H9 (cell line): Measurements from ENCODE around the gene PTK6. TPM values are rescaled to one million over a fixed set of nuclear protein-coding genes. Genes with fewer than 3 reads are reported as not detected.

ENCODE experiments used
- DNase-seq: peaks from one replicate; pipeline ENCODE4 v3.0.0-alpha.2; 2017
- H2AFZ ChIP-seq: one replicate; pipeline ENCODE4 v1.6.1; 2013; ENCODE audit warnings: mild to moderate bottlenecking, low read length, control low read depth, moderate library complexity
- H2AK5ac ChIP-seq: 2 replicates; pipeline ENCODE4 v1.6.1; 2013; ENCODE audit warnings: low read length, control low read depth, mixed read lengths; ENCODE audit not compliant: insufficient read length
- H2BK120ac ChIP-seq: one replicate; pipeline ENCODE4 v1.6.1; 2013; ENCODE audit warnings: low read depth, mild to moderate bottlenecking, low read length, control low read depth, inconsistent platforms; ENCODE audit not compliant: poor library complexity, severe bottlenecking
- H2BK12ac ChIP-seq: 2 replicates; pipeline ENCODE4 v1.6.1; 2013; ENCODE audit warnings: low read length, control low read depth, mixed read lengths, low read depth; ENCODE audit not compliant: insufficient read length
- H2BK15ac ChIP-seq: 2 replicates; pipeline ENCODE4 v1.6.1; 2013; ENCODE audit warnings: low read depth, low read length, control low read depth
- H2BK20ac ChIP-seq: one replicate; pipeline ENCODE4 v1.6.1; 2013; ENCODE audit warnings: low read depth, mild to moderate bottlenecking, low read length, control low read depth, inconsistent platforms; ENCODE audit not compliant: poor library complexity, severe bottlenecking
- H2BK5ac ChIP-seq: 2 replicates; pipeline ENCODE4 v1.6.1; 2013; ENCODE audit warnings: low read length, control low read depth, mixed read lengths; ENCODE audit not compliant: insufficient read length
- H3K14ac ChIP-seq: 2 replicates; pipeline ENCODE4 v1.6.1; 2013; ENCODE audit warnings: low read length, control low read depth; ENCODE audit not compliant: insufficient read depth
- H3K18ac ChIP-seq: 2 replicates; pipeline ENCODE4 v1.6.1; 2013; ENCODE audit warnings: low read depth, mild to moderate bottlenecking, mixed read lengths, low read length, control low read depth; ENCODE audit not compliant: insufficient read length
- H3K23ac ChIP-seq: 2 replicates; pipeline ENCODE4 v1.6.1; 2013; ENCODE audit warnings: low read length, control low read depth, mixed read lengths, low read depth; ENCODE audit not compliant: insufficient read length
- H3K23me2 ChIP-seq: 2 replicates; pipeline ENCODE4 v1.6.1; 2013; ENCODE audit warnings: low read depth, mild to moderate bottlenecking, mixed read lengths, low read length, control low read depth; ENCODE audit not compliant: insufficient read length, poor library complexity, severe bottlenecking
- H3K27ac ChIP-seq: 2 replicates; pipeline ENCODE4 v1.5.1; 2013; ENCODE audit warnings: low read length, control low read depth, mixed read lengths, low read depth; ENCODE audit not compliant: insufficient read length
- H3K27me3 ChIP-seq: 2 replicates; pipeline ENCODE4 v1.6.1; 2013; ENCODE audit warnings: low read length, control low read depth, inconsistent platforms; ENCODE audit not compliant: insufficient read depth
- H3K4ac ChIP-seq: 2 replicates; pipeline ENCODE4 v1.6.1; 2013; ENCODE audit warnings: low read depth, mild to moderate bottlenecking, control low read depth, inconsistent platforms, low read length, moderate library complexity
- H3K4me1 ChIP-seq: 2 replicates; pipeline ENCODE4 v1.6.1; 2013; ENCODE audit warnings: low read length, control low read depth, inconsistent platforms; ENCODE audit not compliant: insufficient read depth
- H3K4me2 ChIP-seq: 2 replicates; pipeline ENCODE4 v1.6.1; 2013; ENCODE audit warnings: low read length, control low read depth, mixed read lengths; ENCODE audit not compliant: insufficient read length, insufficient read depth
- H3K56ac ChIP-seq: 2 replicates; pipeline ENCODE4 v1.6.1; 2013; ENCODE audit warnings: low read depth, mild to moderate bottlenecking, mixed read lengths, low read length, control low read depth; ENCODE audit not compliant: insufficient read length
- H3K79me1 ChIP-seq: 2 replicates; pipeline ENCODE4 v1.6.1; 2013; ENCODE audit warnings: low read depth, mild to moderate bottlenecking, moderate library complexity, low read length, control low read depth, inconsistent platforms; ENCODE audit not compliant: insufficient read depth, poor library complexity, severe bottlenecking
- H3K79me2 ChIP-seq: 2 replicates; pipeline ENCODE4 v1.6.1; 2013; ENCODE audit warnings: low read length, control low read depth, inconsistent platforms; ENCODE audit not compliant: insufficient read depth
- H3K9ac ChIP-seq: 2 replicates; pipeline ENCODE4 v1.6.1; 2013; ENCODE audit warnings: low read length, control low read depth, mixed read lengths; ENCODE audit not compliant: insufficient read length; ENCODE audit errors: extremely low read depth
- H3K9me3 ChIP-seq: one replicate; pipeline ENCODE4 v1.6.1; 2013; ENCODE audit warnings: low read depth, low read length, inconsistent platforms; ENCODE audit not compliant: control insufficient read depth
- H3T11ph ChIP-seq: one replicate; pipeline ENCODE4 v1.6.1; 2013; ENCODE audit warnings: mild to moderate bottlenecking, low read length, control low read depth, inconsistent platforms
- H4K20me1 ChIP-seq: one replicate; pipeline ENCODE4 v1.6.1; 2013; ENCODE audit not compliant: control insufficient read depth, insufficient read length, insufficient read depth
- H4K5ac ChIP-seq: 2 replicates; pipeline ENCODE4 v1.6.1; 2013; ENCODE audit warnings: low read depth, mild to moderate bottlenecking, mixed read lengths, low read length, control low read depth; ENCODE audit not compliant: insufficient read length
- H4K8ac ChIP-seq: replicated peaks from 2 replicates; pipeline ENCODE4 v1.6.1; 2013; ENCODE audit warnings: low read length, control low read depth, mixed read lengths, low read depth; ENCODE audit not compliant: insufficient read length
- H4K91ac ChIP-seq: 2 replicates; pipeline ENCODE4 v1.6.1; 2013; ENCODE audit warnings: low read depth, mild to moderate bottlenecking, moderate library complexity, mixed read lengths, low read length, control low read depth; ENCODE audit not compliant: insufficient read length
- H3K27ac Mint-ChIP-seq, 3 experiments: 2 replicates in 2 of 3; 3 replicates in 1 of 3; pipeline ENCODE4 v1.8.0; 2020 to 2021; ENCODE audit warnings: mixed read lengths in 3 of 3, mild to moderate bottlenecking in 1 of 3, moderate library complexity in 1 of 3
- H3K27me3 Mint-ChIP-seq: 2 replicates; pipeline ENCODE4 v1.8.0; 2021; ENCODE audit warnings: low read depth, mild to moderate bottlenecking, moderate library complexity, mixed read lengths
- H3K36me3 Mint-ChIP-seq, 3 experiments: 2 replicates in 2 of 3; 3 replicates in 1 of 3; pipeline ENCODE4 v1.8.0; 2020 to 2021; ENCODE audit warnings: low read depth in 3 of 3, mixed read lengths in 3 of 3; ENCODE audit not compliant: insufficient read depth in 1 of 3
- H3K4me1 Mint-ChIP-seq, 2 experiments: 2 replicates each; pipeline ENCODE4 v1.8.0; 2020; ENCODE audit warnings: mixed read lengths in 2 of 2
- H3K4me3 Mint-ChIP-seq, 2 experiments: 2 replicates in 1 of 2; 3 replicates in 1 of 2; pipeline ENCODE4 v1.8.0; 2020 to 2021; ENCODE audit warnings: mild to moderate bottlenecking in 2 of 2, mixed read lengths in 2 of 2, moderate library complexity in 1 of 2
- H3K9me3 Mint-ChIP-seq, 2 experiments: 2 replicates in 1 of 2; 3 replicates in 1 of 2; pipeline ENCODE4 v1.8.0; 2020; ENCODE audit warnings: mild to moderate bottlenecking in 2 of 2, mixed read lengths in 2 of 2, moderate library complexity in 1 of 2
- WGBS: extraction: QIAGEN DNeasy Blood & Tissue Kit; methylation state at CpG from one replicate; pipeline ENCODE4 v1.1.7; 2013; ENCODE audit warnings: missing lambda C conversion rate, low lambda C conversion rate, mixed read lengths; ENCODE audit not compliant: insufficient read length; ENCODE audit errors: extremely low coverage; 5-methylcytosine and 5-hydroxymethylcytosine counted together
- total RNA-seq: library from RNA; stranded (reverse); gene quantifications from 2 replicates; pipeline ENCODE4 v1.2.1, GENCODE V29; 2021
- TF ChIP-seq, protein P1 (sequence below): fragments of 200-600 bp; sonication (generic); conservative IDR thresholded peaks from 3 replicates; pipeline ENCODE4 v1.8.0; 2021; ENCODE audit warnings: antibody characterized with exemption, mild to moderate bottlenecking

Gene PTK6
- total RNA-seq, 1 experiment from 2014 or later = 0.46 TPM

DNA sequence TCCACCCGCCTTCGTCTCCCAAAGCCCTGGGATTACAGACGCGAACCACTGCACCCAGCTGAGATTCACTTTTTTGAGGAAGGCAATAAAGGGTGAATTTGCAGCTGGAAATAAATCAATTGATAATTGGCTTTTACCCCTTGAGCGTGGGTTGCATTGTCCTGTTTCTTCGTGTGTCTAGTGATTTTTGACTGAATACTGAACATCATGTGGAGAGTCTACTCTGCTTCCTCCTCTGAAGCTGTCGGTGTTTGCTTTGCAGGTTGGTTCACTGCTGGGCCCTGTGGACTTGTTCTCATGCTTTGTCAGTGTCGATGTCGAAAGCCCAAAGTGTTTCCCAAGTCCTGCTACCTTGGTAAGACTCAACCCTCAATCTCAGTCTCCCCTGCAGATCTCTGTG is 32.5 kb downstream of the PTK6 start:
- Histone ChIP-seq H2BK120ac (no peak overlapping the region), H2BK20ac (no peak overlapping the region), H3K79me1 (no peaks in the 10 kb centered on the region), H2AFZ (no peak overlapping the region), H3K9ac (no peak overlapping the region), H3K79me2 (no peaks in the 10 kb centered on the region), H4K91ac (no peak overlapping the region), H3K23me2 (no peaks in the 10 kb centered on the region), H3K27ac (no peak overlapping the region), H3K4me2 (no peak overlapping the region), H3K4me1 (no peaks in the 10 kb centered on the region), H4K20me1 (peaks cover 2% of the 10 kb centered on the region), H2BK15ac (no peak overlapping the region), H3K14ac (no peak overlapping the region), H3K4ac (no peak overlapping the region), H2BK12ac (no peak overlapping the region), H3K18ac (no peak overlapping the region), H2BK5ac (no peak overlapping the region), H4K8ac (no peak overlapping the region), H4K5ac (no peak overlapping the region), H3K27me3 (no peaks in the 10 kb centered on the region; the same call in 1 of the 2 replicates), H3K23ac (no peak overlapping the region), H3T11ph (no peak overlapping the region), H3K9me3 (no peaks in the 10 kb centered on the region), H3K56ac (no peak overlapping the region), H2AK5ac (no peak overlapping the region)
- Mint-ChIP-seq H3K36me3 (peaks cover 0 to 24% (median 0%) of the 10 kb centered on the region in 3 experiments; a peak in 3 of 7 replicates), H3K27ac (no peak overlapping the region), H3K4me1 (no peaks in the 10 kb centered on the region), H3K9me3 (peaks cover 11 to 29% of the 10 kb centered on the region in 2 experiments; a peak in 4 of 5 replicates), H3K27me3 (peaks cover 61% of the 10 kb centered on the region), H3K4me3 (no peak overlapping the region)
- TF ChIP-seq, protein P1, sequence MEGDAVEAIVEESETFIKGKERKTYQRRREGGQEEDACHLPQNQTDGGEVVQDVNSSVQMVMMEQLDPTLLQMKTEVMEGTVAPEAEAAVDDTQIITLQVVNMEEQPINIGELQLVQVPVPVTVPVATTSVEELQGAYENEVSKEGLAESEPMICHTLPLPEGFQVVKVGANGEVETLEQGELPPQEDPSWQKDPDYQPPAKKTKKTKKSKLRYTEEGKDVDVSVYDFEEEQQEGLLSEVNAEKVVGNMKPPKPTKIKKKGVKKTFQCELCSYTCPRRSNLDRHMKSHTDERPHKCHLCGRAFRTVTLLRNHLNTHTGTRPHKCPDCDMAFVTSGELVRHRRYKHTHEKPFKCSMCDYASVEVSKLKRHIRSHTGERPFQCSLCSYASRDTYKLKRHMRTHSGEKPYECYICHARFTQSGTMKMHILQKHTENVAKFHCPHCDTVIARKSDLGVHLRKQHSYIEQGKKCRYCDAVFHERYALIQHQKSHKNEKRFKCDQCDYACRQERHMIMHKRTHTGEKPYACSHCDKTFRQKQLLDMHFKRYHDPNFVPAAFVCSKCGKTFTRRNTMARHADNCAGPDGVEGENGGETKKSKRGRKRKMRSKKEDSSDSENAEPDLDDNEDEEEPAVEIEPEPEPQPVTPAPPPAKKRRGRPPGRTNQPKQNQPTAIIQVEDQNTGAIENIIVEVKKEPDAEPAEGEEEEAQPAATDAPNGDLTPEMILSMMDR = no peak
- no peak for DNase-seq
- no CpG with 5 or more reads among the region's 9 CpGs for WGBS
